Colon (tissue), 2 donors: ENCODE measurements around the gene LEP.
"Not testable (repeated sequence)": the region's sequence is repeated elsewhere in the genome, so short reads cannot be mapped to it uniquely, and the experiment has no call there.

Experiments
- FAIRE-seq: peaks from 2 replicates; lab custom pipeline; 2012; peaks lifted over from hg19 to GRCh38; lab: Jason Lieb, UNC
- donor health status: control.
- donor health status: control.

Gene LEP

GRCh38 chr7:128274246-128274883 lies 33.3 kb downstream of the LEP start:
- no peak for FAIRE-seq

GRCh38 chr7:128274884-128275603 lies 34.0 kb downstream of the LEP start:
- FAIRE-seq: no peak

- FAIRE-seq: no peak
Measured at GRCh38 chr7:128275681-128276080, 34.6 kb downstream of the LEP start.

- FAIRE-seq: no peak
Measured at GRCh38 chr7:128278366-128278765, 37.3 kb downstream of the LEP start.

- no peak for FAIRE-seq
Measured at GRCh38 chr7:128279124-128279713, 38.1 kb downstream of the LEP start.

GRCh38 chr7:128280451-128280850 lies 39.4 kb downstream of the LEP start:
- not testable (repeated sequence) for FAIRE-seq

GRCh38 chr7:128281605-128282380 lies 40.7 kb downstream of the LEP start:
- FAIRE-seq: no peak

GRCh38 chr7:128284102-128284501 lies 43.0 kb downstream of the LEP start:
- no peak for FAIRE-seq

- no peak for FAIRE-seq
Measured at GRCh38 chr7:128287556-128287955, 46.5 kb downstream of the LEP start.

- FAIRE-seq: not testable (repeated sequence)
Measured at GRCh38 chr7:128298004-128298403, 56.9 kb downstream of the LEP start.

GRCh38 chr7:128299109-128299607 lies 58.1 kb downstream of the LEP start:
- FAIRE-seq: no peak

- FAIRE-seq: no peak
Measured at GRCh38 chr7:128302139-128302538, 61.1 kb downstream of the LEP start.

GRCh38 chr7:128303133-128303532 lies 62.1 kb downstream of the LEP start:
- no peak for FAIRE-seq

- no peak for FAIRE-seq
Measured at GRCh38 chr7:128303643-128304042, 62.6 kb downstream of the LEP start.

GRCh38 chr7:128304212-128304611 lies 63.1 kb downstream of the LEP start:
- FAIRE-seq: no peak

- no peak for FAIRE-seq
Measured at GRCh38 chr7:128307061-128307460, 66.0 kb downstream of the LEP start.
